Right cardiac atrium (tissue), 5 donors: Measurements from ENCODE around the gene ENO1. TPM values are rescaled to one million over a fixed set of nuclear protein-coding genes. Genes with fewer than 3 reads are reported as not detected.
A peak's percentile ranks its signal among the peaks of the same experiment; 100 is the strongest.
"Not testable (repeated sequence)": the region's sequence is repeated elsewhere in the genome, so short reads cannot be mapped to it uniquely, and the experiment has no call there.

Source experiments
- ATAC-seq, 2 donors: fragments of 200-7000 bp; cut with Tn5 transposase; one replicate each; pipeline versions ENCODE4 v1.8.0 to v1.9.1; 2020; ENCODE audit warnings: moderate library complexity in 2 of 2, mild to moderate bottlenecking in 1 of 2
- DNase-seq, 3 donors: peaks; one replicate each; pipeline ENCODE4 v3.0.0-alpha.2; 2020
- H3K27ac ChIP-seq: one replicate; pipeline ENCODE4 v1.5.1; 2013; ENCODE audit warnings: mild to moderate bottlenecking, low read length, control low read depth, moderate library complexity
- H3K27me3 ChIP-seq: one replicate; pipeline ENCODE4 v1.6.1; 2013; ENCODE audit not compliant: control insufficient read depth, insufficient read depth
- H3K4me1 ChIP-seq: one replicate; pipeline ENCODE4 v1.6.1; 2013; ENCODE audit warnings: low read length; ENCODE audit not compliant: control insufficient read depth, insufficient read depth
- H3K4me3 ChIP-seq: one replicate; pipeline ENCODE4 v1.5.1; 2013; ENCODE audit warnings: low read length, control low read depth
- H3K9me3 ChIP-seq: one replicate; pipeline ENCODE4 v1.6.1; 2013; ENCODE audit warnings: low read length; ENCODE audit not compliant: control insufficient read depth
- WGBS: extraction: QIAGEN DNeasy Blood & Tissue Kit; methylation state at CpG from one replicate; pipeline ENCODE4 v1.1.7; 2013; 5-methylcytosine and 5-hydroxymethylcytosine counted together
- intact Hi-C, 4 donors: fragments of 100-400 bp; cut with DNase I; formaldehyde crosslinking; loops; one replicate each; pipeline versions ENCODE4 v1.11.0 to v1.14.0; 2022 to 2023
- polyA plus RNA-seq: library from polyadenylated mRNA; stranded (reverse); fragments of 200-250 nt; gene quantifications from one replicate; pipeline ENCODE4 v1.2.3, GENCODE V29; 2013
- total RNA-seq, 4 donors: library from RNA; stranded (reverse); fragmentation: NEBNext Ultra II Directional; extraction: Animal tissue kit (Norgen Biotek cat#: 25700); gene quantifications; one replicate each; pipeline ENCODE4 v1.2.1, GENCODE V29; 2021
- donor health status: healthy with polysubstance abuse.
- donor health status: DM: no; HTN: yes; CAD: no.
- donor health status: DM: no; HTN: no; CAD: no.
- donor health status: DM: no; HTN: yes; CAD: no; lungs with severe emphysema.
- donor health status: DM: yes; HTN: yes; CAD: no.

Gene ENO1
- total and polyA plus RNA-seq, 5 donors: 138 to 335 (median 205) TPM

DNA sequence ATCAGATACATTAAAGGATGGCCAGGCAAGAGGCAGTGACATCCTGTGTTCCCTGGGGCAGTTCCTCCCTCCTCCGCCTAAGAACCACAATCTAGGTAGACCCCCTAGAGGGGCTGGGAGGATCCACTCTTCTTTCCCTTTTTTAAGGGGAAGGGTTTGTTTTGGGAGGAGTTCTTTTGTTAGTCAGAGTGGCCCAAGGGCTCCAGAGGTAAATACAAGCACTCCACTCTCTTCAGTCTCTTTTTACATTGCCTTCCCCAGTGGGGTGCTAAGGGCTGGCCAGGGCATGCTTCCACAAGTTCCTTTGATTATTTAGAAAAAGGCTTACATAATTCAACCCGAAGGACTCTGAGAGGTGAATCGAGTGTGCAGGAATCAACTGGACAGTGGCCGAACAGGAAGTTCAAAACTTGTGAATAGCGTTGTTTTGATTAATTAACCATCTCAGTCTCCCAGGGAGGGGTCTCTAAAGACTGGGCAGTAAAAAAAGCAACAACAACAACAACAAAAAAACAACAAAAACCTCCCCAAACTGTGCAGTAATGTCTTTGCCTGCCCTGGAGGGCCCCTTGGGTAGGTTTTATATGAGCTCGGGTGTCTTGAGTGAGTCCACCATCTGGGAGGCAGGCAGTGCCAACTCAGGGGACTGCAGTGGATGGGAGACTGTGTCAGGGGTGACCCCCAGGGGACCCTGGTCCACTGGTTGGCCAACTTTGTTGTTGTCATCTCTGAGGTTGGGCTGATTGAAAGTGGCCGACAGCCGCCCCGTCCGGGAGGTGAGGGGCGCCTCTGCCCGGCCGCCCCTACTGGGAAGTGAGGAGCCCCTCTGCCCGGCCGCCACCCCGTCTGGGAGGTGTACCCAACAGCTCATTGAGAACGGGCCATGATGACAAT is 33.2 kb upstream of the ENO1 start:
- intact Hi-C loops: loop anchor here in 1 of 4 donors (10.0 kb wide), 1 partner anchor 183 kb away; no protein-coding TSS in a partner anchor
- Histone ChIP-seq H3K27me3 (no peaks in the 10 kb centered on the region), H3K9me3 (no peaks in the 10 kb centered on the region), H3K27ac (no peak overlapping the region), H3K4me3 (no peak overlapping the region), H3K4me1 (no peaks in the 10 kb centered on the region)
- ATAC-seq (peak in 1 of 2 donors; percentile 29), DNase-seq (no peak)
- whole genome bisulfite sequencing: 80% methylated on average over 14 of the region's 17 CpGs

DNA sequence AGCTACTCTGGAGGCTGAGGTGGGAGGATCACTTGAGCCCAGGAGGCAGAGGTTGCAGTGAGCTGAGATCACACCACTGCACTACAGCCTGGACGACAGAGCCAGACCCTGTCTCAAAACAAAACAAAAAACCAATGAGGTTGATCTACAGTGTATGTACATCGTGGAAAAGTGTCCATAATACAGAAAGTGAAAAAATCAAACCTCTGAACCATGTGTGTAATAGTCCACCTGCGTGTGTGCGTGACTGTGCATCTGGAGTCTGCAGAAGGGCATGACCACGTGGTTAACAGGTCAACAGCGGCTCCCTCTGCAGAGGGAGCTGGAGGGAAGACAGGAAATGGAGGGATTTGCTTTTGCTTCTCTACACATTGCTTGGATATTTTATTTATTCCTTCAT is 32.4 kb upstream of the ENO1 start:
- 77% methylated on average over 6 of the region's 6 CpGs for WGBS
- Histone ChIP-seq H3K27me3 (no peaks in the 10 kb centered on the region), H3K9me3 (no peaks in the 10 kb centered on the region), H3K4me1 (no peaks in the 10 kb centered on the region), H3K4me3 (no peak overlapping the region), H3K27ac (no peak overlapping the region)
- ATAC-seq (no peak), DNase-seq (no peak)
- intact Hi-C loops: loop anchor here in 1 of 4 donors (10.0 kb wide), 1 partner anchor 184 kb away; no protein-coding TSS in a partner anchor

DNA sequence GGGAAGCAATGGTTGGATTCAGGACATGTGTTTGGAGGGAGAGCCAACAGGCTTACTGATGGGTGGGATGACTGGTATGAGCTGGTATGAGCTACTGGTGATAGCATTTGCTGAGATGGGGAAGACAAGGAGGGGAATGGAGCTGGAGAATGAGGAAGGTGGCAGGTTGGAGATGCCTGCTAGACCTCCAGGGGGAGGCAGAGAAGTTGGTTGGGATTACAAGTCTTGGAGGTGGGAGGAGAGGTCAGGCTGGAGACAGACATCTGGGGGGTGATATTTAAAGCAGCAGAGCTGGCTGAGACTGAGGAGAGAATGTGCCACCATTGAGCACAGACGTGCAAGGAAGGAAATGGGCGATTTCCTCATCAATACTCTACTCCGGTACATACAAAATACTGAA is 31.8 kb upstream of the ENO1 start:
- Histone ChIP-seq H3K4me3 (no peak overlapping the region), H3K27ac (no peak overlapping the region), H3K4me1 (no peaks in the 10 kb centered on the region), H3K27me3 (no peaks in the 10 kb centered on the region), H3K9me3 (no peaks in the 10 kb centered on the region)
- no peak for DNase-seq
- intact Hi-C loops: loop anchor here in 1 of 4 donors (10.0 kb wide), 1 partner anchor 184 kb away; no protein-coding TSS in a partner anchor
- WGBS: 75% methylated on average over 3 of the region's 3 CpGs
- no peak for ATAC-seq

DNA sequence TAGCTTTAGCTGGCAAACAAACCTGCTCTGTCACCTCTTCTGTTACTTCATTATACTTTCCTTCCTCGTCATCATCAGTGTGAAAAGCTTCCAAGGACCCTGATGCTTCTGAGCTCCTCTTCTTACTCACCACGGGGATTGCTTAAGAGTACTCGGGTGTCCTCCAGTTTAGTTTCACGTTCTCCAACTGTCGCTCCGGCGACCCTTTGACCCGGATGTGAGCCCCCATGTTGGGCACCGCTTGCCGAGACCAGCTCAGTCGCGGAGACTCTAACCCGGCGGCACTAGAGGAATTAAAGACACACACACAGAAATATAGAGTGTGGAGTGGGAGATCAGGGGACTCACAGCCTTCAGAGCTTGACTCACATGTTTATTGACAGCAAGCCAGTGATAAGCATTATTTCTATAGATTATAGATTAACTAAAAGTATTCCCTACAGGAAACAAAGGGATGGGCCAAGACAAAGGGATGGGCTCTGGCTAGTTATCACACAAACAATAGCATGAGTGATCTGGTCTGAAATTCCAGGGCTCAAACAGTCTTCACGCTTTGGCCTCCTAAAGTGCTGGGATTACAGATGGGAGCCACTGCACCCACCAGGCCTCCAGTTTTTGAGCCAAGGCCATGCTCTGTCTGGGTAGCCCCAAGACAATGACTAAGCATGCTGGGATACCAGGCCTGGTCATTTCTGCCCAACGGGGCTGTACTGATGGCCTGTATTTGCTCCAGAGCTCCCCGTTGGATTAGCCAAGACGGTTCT is 30.1 kb upstream of the ENO1 start:
- ATAC-seq (no peak), DNase-seq (no peak)
- WGBS: 69% methylated on average over 18 of the region's 18 CpGs
- Histone ChIP-seq H3K4me1 (peaks cover 2% of the 10 kb centered on the region), H3K4me3 (no peak overlapping the region), H3K9me3 (no peaks in the 10 kb centered on the region), H3K27me3 (no peaks in the 10 kb centered on the region), H3K27ac (no peak overlapping the region)
- intact Hi-C loops: no loop called here

DNA sequence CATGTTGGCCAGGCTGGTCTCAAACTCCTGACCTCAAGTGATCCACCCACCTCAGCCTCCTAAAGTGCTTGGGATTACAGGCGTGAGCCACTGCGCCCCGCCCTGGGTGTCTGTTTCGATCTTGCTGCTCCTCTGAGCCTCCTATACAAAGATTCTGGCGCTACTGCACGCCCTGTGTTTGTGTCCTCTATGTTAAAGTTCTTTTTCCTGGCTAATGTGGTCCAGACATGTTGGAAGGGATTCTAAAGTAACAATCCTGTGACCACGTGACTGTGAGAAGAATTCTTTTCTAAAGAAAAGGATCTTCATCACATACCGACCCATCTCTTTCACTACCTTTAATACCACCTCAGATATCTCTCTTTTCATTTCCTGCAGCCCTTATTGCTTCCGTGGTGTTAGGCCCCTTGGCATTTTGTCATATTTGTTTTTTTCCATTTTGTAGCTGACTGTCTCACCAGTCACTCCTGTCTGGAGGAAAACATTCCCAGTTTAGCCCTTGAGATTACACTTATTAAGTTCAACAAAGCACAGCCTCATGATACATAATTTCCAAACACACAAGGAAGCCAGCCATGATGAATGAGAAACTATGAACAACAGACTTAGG is 27.2 kb upstream of the ENO1 start:
- H3K27me3 ChIP-seq: no peaks in the 10 kb centered on the region
- H3K9me3 ChIP-seq: no peaks in the 10 kb centered on the region
- intact Hi-C loops: no loop called here
- no peak overlapping the region for H3K27ac ChIP-seq
- H3K4me3 ChIP-seq: no peak overlapping the region
- ATAC-seq (peak; percentile 44 to 48), DNase-seq (no peak)
- 61% methylated on average over 9 of the region's 9 CpGs for WGBS
- peaks cover 5% of the 10 kb centered on the region for H3K4me1 ChIP-seq

DNA sequence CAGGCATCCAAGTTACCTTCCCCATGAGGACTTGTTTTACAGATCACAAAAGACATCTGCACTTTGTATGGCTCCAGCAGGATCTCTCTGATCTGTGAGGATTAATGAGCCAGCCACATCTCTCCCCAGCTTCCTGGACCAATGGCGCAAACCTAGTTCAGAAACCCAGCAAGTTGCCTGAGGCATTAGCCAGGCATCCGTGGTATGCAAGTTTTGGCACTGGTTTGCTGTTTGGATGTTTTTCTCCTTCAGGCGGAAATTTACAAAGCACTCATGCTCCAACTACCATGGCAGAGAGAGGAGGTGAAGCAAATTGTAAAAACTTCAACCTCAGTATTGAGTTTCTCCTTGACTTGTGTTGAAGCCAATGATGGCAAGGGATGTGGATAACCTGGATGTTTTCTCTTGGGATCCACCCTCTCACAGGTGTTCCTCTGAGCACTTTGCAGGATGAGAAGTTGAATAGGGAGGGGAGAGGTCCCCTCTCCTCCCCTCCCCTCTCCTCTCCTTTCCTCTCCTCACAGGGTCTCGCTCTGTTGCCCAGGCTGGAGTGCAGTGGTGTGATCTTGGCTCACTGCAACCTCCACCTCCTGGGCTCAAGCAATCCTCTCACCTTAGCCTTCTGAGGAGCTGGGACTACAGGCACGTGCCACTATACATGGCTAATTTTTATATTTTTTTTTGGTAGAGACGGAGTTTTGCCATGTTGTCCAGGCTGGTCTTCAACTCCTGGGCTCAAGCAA is 25.6 kb upstream of the ENO1 start:
- intact Hi-C loops: no loop called here
- DNase-seq: peak in 2 of 3 donors; percentile 47 to 70
- Histone ChIP-seq H3K27ac (no peak overlapping the region), H3K9me3 (no peaks in the 10 kb centered on the region), H3K27me3 (no peaks in the 10 kb centered on the region), H3K4me1 (peaks cover 5% of the 10 kb centered on the region), H3K4me3 (no peak overlapping the region)
- WGBS: 60% methylated on average over 6 of the region's 6 CpGs
- peak; percentile 65 to 66 for ATAC-seq

DNA sequence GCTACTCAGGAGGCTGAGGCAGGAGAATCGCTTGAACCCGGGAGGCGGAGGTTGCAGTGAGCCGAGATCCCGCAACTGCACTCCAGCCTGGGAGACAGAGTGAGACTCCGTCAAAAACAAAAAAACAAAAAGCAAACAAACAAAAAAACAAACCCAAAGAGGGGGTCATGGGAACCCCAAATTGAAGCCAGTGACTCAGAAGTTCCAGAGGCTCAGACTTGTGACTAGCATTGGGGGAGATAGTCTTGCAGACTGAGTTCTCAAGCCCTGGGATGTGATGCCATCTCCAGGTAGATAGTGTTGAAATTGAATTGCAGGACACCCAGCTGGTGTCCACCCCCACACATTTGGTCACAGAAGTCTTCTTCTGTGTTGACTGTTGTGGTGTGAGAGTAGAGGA is 24.9 kb upstream of the ENO1 start:
- Histone ChIP-seq H3K27ac (no peak overlapping the region), H3K4me1 (peaks cover 5% of the 10 kb centered on the region), H3K9me3 (no peaks in the 10 kb centered on the region), H3K27me3 (no peaks in the 10 kb centered on the region), H3K4me3 (no peak overlapping the region)
- ATAC-seq (no peak), DNase-seq (no peak)
- WGBS: 96% methylated on average over 6 of the region's 6 CpGs
- intact Hi-C loops: no loop called here

DNA sequence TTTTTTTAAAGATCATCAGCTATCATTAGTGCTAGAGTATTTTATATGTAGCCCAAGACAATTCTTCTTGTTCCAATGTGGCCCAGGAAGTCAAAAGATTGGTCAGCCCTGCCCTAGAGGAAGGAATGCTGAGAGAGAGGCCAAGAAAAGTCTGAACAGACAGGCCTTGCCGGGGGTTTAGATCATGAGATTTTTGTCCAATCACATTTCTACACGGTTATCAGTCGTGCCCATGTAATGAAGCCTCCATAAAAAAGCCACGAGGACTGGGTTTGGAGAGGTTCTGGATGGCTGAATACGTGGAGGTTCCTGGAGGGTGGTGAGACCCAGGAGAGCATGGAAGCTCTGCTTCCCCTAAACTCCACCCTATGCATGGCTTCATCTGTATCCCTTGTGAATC is 24.3 kb upstream of the ENO1 start:
- Histone ChIP-seq H3K9me3 (no peaks in the 10 kb centered on the region), H3K4me1 (peaks cover 5% of the 10 kb centered on the region), H3K27ac (no peak overlapping the region), H3K27me3 (no peaks in the 10 kb centered on the region), H3K4me3 (no peak overlapping the region)
- 76% methylated on average over 5 of the region's 5 CpGs for WGBS
- intact Hi-C loops: no loop called here
- ATAC-seq: no peak
- DNase-seq: no peak

DNA sequence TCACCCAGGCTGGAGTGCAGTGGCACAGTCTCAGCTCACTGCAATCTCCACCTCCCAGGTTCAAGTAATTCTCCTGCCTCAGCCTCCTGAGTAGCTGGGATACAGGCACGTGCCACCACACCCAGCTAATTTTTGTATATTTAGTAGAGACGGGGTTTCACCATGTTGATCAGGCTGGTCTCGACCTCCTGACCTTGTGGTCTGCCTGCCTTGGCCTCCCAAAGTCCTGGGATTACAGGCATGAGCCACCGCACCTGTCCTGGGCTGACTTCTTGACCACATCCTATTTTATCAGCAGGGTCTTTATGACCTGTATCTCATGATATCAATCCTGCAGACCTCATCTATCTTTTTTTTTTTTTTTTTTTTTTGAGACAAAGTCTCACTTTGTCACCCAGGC is 22.2 kb upstream of the ENO1 start:
- intact Hi-C loops, H3K27ac ChIP-seq, H3K4me1 ChIP-seq, H3K9me3 ChIP-seq, DNase-seq, H3K27me3 ChIP-seq, H3K4me3 ChIP-seq, ATAC-seq: not testable (repeated sequence)
- WGBS: 92% methylated on average over 4 of the region's 4 CpGs

DNA sequence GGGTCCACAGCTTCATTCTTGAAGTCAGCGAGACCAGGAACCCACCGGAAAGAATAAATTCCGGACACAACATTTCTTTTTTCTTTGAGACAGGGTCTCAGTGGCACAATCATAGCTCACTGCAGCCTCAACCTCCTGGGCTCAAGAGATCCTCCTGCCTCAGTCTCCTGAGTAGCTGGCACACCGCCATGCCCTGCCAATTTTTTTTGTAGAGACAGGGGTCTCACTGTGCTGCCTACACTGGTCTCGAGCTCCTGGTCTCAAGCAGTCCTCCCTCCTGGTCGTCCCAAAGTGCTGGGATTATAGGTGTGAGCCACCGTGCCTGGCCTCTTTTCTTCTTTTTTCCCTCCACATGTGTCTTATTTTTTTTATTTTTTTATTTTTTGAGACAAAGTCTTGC is 20.6 kb upstream of the ENO1 start:
- WGBS: 93% methylated on average over 7 of the region's 7 CpGs
- Histone ChIP-seq H3K9me3 (no peaks in the 10 kb centered on the region), H3K4me3 (no peak overlapping the region), H3K4me1 (peaks cover 5% of the 10 kb centered on the region), H3K27ac (no peak overlapping the region), H3K27me3 (no peaks in the 10 kb centered on the region)
- DNase-seq (no peak), ATAC-seq (no peak)
- intact Hi-C loops: no loop called here
